Measurements from ENCODE around the gene MYOC.
"Not testable (repeated sequence)": the region's sequence is repeated elsewhere in the genome, so short reads cannot be mapped to it uniquely, and the experiment has no call there.

Gene MYOC

GRCh38 chr1:171646249-171646560 lies 6.3 kb downstream of the MYOC start:
- no peak for DNase-seq

GRCh38 chr1:171645553-171646248 lies 6.8 kb downstream of the MYOC start:
- DNase-seq, result no peak

- peak; percentile 65 for DNase-seq
Measured at GRCh38 chr1:171644805-171645483, 7.5 kb downstream of the MYOC start.

DNA sequence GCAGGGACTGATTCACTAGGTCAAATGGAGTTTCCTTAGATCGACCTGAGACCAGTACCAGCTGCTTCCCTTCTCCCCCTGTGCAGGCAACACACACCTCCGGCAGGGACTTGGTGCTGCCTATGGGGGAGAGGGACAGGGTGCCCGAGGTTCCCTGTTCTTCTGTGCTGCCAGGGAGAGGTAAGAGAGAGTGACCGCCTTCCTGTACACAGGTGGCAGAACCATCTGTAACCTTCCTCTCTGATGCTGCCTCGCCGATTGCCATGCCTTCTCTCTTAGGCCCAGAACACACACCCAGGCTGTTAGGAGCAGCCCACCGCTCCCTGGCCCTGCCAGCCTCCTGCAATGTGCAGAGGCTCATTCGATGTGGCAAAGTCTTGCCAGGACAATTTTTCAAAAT lies 9.3 kb downstream of the MYOC start:
- no peak for DNase-seq

- no peak for DNase-seq
Measured at GRCh38 chr1:171642197-171642596, 10.3 kb downstream of the MYOC start.

- no peak for DNase-seq
Measured at GRCh38 chr1:171641076-171641864, 11.2 kb downstream of the MYOC start.

DNA sequence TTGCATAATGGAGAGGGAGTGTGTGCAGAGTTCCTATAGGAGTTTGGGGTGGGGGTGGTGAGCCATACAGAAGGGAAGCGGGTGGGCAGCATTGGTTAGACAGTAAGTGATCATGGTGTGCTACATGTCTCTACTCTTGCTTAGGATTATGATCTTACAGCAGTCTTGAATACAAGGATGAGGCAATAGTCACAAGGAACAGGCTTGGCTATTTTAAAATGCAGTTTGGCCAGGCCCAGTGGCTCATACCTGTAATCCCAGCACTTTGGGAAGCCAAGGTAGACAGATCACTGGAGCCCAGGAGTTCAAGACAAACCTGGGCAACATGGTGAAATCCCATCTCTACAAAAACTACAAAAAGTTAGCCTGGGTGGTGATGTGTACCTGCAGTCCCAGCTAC lies 12.3 kb downstream of the MYOC start:
- no peak for DNase-seq

GRCh38 chr1:171637928-171638576 lies 14.4 kb downstream of the MYOC start:
- no peak for DNase-seq

GRCh38 chr1:171636141-171636540 lies 16.3 kb downstream of the MYOC start:
- no peak for DNase-seq

GRCh38 chr1:171635661-171636060 lies 16.8 kb downstream of the MYOC start:
- no peak for DNase-seq

GRCh38 chr1:171628225-171628624 lies 24.3 kb downstream of the MYOC start:
- DNase-seq, result no peak

DNA sequence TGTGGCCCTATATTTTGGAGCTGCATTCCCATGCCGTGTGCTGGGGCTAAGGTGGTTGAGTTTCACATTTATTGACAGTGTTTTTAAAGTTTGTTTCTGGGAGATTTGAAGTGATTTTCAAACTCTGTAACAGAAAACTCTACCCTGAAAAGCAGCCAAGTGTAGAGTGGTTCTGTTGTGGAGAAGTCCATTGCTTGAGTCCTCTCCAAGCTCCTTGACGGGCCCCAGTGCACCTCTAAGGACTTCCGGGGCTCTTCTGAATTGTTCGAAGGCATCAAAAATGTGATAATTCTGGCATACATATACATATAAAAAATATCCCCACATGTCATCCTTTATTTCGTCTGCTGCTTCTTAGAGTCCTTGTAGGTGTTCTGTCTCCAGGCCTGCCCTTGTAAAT lies 25.5 kb downstream of the MYOC start:
- no peak for DNase-seq

GRCh38 chr1:171625225-171625624 lies 27.3 kb downstream of the MYOC start:
- DNase-seq, result no peak

DNA sequence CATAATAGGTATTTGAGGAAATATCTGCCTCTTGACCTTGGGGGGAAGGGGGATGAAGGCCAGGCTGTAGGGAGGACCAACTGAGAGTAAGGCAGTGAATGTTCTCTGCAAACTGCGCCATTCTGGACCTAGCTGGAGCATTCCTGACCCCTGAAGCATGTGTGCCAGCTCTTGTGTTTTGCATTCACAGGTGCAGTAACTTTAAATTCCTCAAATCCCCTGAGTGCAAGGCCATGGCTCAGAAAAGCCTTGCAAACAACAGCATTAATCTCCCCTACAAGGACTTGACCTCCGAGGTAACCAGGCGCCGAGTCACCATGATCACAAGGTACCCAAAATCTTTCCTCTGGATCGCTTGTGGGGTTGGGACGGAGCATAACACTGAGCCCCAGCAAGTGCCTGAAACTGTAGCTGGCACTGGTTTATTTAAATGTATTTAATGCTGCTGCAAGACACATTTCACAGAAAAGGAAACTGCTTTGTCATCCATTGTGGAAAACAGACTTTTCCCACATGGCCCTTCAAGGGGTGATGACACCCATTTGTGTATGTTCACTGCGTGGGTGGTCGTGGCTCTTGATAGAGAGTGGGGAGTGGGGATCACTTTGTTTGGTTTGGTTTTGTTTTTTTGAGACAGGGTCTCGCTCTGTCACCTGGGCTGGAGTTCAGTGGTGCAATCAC lies 28.7 kb downstream of the MYOC start:
- DNase-seq, result no peak

DNA sequence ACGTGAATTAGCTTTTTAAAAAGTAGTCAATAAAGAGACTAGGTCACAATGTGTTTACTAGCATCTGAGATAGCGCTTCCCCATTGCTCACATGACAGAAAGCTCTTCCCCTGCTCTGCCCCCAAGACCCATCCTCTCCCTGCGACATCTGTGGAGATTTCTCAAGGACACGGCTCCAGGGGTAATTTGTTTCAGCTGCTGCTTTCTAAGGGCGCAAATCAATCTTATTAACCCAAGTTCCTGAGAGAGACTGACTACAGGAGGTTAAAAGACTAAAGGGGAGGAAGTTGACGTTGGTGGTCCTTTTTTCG lies 30.4 kb downstream of the MYOC start, which contains the start of gene MYOCOS:
TSS of gene MYOCOS (plus strand) at position 92 of the 311 bp plus-strand sequence. CDS start 1,641 bp downstream, outside the sequence.
- DNase-seq, result no peak

GRCh38 chr1:171616586-171616985 lies 35.9 kb downstream of the MYOC start:
- no peak for DNase-seq

DNA sequence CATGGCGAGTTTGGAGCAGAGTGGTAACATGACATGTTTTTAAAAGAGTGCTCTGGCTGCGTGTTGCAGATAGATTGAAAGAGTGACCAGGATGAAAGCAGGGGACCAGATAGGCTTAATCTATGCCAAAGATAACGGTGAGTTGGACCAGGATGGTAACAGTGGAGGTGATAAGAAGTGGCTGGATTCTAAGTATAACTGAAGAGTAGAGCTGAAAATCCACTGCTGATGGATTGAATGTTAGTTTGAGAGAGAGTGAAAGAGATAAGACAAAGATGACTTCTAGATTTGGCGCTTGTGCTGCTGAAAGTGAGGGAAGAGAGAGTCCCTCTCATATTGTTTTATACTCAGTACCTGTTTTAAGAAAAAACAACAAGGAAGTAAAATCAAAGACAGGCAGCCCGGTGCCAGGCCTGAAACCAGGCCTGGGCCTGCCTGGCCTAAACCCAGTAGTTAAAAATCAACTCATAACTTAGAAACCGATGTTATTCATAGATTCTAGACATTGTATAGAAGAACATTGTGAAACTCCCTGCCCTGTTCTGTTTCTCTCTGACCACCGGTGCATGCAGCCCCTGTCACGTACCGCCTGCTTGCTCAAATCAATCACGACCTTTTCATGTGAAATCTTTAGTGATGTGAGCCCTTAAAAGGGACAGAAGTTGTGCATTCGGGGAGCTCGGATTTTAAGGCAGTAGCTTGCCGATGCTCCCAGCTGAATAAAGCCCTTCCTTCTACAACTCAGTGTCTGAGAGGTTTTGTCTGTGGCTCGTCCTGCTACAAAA lies 37.2 kb downstream of the MYOC start:
- not testable (repeated sequence) for DNase-seq

DNA sequence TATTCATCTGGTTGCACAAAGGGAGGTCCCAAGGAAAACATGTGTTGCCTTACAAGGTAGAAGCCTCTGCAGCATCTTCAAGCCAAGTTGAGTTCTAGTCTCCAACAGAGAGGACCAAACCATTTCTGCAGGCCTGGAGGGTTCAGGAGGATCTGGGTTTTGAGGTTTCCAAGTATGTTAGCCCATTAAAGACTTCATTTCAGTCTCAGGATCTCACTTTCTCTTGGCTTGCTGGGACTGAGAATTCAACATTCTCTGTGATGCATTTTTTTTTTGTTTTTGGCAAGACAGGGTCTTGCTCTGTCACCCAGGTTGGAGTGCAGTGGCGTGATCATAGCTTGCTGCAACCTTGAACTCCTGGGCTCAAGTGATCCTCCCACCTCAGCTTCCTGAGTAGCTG lies 39.2 kb downstream of the MYOC start:
- no peak for DNase-seq

DNA sequence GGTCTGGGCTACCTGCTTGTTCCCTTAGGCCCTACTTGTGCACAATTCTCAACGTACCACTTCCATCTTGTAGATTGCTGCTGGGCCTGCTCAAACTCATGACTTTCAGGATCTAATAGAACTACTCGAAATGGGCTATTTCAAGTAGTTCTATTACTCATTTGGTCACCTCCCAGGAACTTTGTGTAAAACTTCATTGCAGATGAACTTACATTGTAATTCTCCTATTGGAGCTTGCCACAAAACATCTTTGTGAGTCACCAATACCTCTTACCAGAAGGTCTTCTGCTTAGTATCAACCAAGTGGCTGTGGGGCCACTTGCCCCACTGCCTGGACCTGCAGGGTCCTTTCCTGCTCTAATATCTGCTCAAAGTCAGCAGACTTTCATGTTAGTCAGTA lies 41.2 kb downstream of the MYOC start:
- DNase-seq, result no peak

DNA sequence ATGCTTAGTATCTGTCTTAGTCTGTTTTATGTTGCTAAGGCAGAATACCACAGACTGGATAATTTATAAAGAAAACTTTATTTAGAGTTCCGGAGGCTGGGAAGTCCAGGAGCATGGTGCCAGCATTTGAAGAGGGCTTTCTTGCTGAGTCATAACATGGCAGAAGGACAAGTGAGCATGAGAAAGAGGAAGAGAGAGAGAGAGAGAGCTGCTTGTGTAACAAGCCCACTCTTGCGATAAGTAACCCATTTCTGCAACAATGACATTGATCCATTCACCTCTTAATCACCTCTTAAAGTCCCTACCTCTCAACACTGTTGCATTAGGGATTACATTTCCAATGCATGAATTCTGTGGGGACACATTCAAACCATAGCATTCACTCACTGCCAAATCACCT lies 42.1 kb downstream of the MYOC start:
- DNase-seq, result no peak

DNA sequence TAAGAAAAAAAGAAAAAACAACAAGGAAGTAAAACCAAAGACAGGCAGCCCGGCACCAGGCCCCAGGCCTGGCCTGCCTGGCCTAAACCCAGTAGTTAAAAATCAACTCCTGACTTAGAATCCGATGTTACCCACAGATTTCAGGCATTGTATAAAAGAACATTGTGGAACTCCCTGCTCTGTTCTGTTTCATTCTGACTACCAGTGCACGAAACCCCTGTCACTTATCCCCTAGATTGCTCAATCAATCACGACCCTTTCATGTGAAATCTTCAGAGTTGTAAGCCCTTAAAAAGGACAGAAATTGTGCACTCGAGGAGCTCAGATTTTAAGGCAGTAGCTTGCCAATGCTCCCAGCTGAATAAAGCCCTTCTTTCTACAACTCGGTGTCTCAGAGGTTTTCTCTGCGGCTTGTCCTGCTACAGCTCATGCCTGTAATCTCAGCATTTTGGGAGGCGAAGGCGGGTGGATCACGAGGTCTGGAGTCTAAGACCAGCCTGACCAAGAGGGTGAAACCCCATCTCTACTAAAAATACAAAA lies 46.0 kb downstream of the MYOC start:
- no peak for DNase-seq

DNA sequence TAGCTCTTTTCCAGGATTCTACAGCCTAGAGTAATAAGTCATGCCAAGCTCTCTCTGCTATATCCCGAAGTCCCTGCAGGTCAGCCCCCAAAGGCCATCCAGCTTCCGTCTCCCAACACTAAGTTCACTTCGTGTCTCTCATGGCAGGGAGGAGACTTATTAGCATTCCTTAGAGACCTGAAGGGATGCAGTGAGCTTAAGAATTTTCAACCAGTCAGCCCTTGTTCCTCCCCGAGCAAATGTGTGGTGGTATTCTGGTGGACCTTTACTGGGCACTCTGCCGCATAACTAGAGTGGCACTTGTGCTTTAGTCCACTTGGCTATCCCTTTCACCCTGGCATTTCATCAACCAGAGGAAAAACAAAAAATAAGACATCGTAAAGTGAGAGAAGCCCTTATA lies 49.4 kb downstream of the MYOC start:
- not testable (repeated sequence) for DNase-seq
